ENCODE measurements around the gene RBMS3.
"Not testable (repeated sequence)": the region's sequence is repeated elsewhere in the genome, so short reads cannot be mapped to it uniquely, and the experiment has no call there.

RBMS3 gene

DNA sequence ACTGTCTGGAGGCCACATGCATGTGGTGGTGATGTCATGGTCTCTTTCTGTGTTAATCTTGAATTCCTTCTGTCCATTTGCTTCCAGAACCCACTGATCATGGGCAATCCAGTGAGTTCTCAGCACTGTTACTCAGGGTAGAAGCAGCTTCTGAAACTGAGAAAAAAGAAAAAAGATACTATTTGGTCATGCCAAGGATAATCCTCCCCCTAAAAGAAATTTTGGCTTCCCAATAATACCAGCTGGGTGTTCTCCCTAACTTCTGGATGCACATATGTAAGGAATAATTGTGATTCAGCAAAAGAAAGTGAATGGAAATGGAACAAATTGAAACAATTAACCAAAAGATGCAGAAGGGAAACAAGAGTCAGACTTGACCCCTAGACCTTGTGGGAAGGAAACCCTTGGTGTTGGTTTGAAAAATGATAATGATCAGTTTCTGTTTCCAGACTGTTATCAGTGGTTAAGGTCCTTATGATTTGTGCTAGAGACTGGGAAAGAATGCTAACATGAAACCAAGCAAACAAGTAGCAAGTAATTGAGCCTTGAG lies 92.3 kb downstream of the RBMS3 start:
- Histone ChIP-seq H3K9ac (ENCODE audit: low read depth, low read length) (no peak overlapping the region; the same call in 1 of the 2 replicates), H3K4me3 (ENCODE audit: low read length) (no peak overlapping the region), H3K36me3 (ENCODE audit: insufficient read depth, low read depth, low read length) (no peaks in the 10 kb centered on the region), H3K27ac (ENCODE audit: low read length) (no peak overlapping the region), H3K4me1 (ENCODE audit: insufficient read depth, low read length) (no peaks in the 10 kb centered on the region), H3K9me3 (ENCODE audit: insufficient read depth, low read depth, low read length) (no peaks in the 10 kb centered on the region), H3K27me3 (ENCODE audit: insufficient read depth, low read length) (no peaks in the 10 kb centered on the region)

DNA sequence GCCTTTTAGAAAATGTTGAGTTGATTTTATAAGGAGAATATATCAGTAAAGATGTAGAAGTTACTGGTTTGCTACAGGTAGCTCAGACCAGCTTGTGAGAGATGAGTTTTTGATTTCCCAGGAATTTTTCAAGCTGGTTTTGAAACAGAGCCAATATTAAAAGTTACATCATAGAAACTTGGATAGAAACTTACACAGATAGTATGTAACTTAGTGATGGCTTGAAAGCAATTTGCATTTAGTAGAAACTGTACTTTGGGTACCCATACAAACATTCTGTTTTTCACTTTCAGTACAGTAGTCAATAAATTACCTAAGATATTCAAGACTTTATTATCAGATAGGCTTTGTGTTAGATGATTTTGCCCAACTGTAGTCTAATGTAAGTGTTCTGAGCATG lies 93.4 kb downstream of the RBMS3 start:
- Histone ChIP-seq H3K9ac (ENCODE audit: low read depth, low read length) (no peak overlapping the region), H3K4me1 (ENCODE audit: insufficient read depth, low read length) (no peaks in the 10 kb centered on the region), H3K36me3 (ENCODE audit: insufficient read depth, low read depth, low read length) (no peaks in the 10 kb centered on the region), H3K9me3 (ENCODE audit: insufficient read depth, low read depth, low read length) (no peaks in the 10 kb centered on the region), H3K4me3 (ENCODE audit: low read length) (no peak overlapping the region), H3K27ac (ENCODE audit: low read length) (no peak overlapping the region), H3K27me3 (ENCODE audit: insufficient read depth, low read length) (no peaks in the 10 kb centered on the region)

DNA sequence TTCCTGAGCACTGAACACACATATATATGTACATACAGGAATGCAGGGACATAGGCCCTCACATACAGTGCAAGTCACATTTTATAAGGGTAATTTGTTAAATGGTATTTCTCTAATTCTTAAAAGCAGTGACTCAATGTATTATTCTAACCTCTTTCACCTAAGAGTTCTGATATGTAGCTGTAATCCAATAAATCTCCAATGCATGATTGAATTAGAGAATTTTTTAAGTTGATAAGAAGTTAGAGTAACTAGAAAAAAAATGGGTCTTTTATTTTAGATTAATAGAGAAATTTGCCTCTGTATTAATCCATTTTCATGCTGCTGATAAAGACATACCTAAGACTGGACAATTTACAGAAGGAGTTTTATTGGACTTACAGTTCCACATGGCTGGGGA lies 98.2 kb downstream of the RBMS3 start:
- H3K27ac ChIP-seq (ENCODE audit: low read length), result no peak overlapping the region
- no peak overlapping the region for H3K9ac ChIP-seq (ENCODE audit: low read depth, low read length)
- no peaks in the 10 kb centered on the region for H3K4me1 ChIP-seq (ENCODE audit: insufficient read depth, low read length)
- no peak overlapping the region for H3K4me3 ChIP-seq (ENCODE audit: low read length)
- H3K9me3 ChIP-seq (ENCODE audit: insufficient read depth, low read depth, low read length), result no peaks in the 10 kb centered on the region
- H3K27me3 ChIP-seq (ENCODE audit: insufficient read depth, low read length), result no peaks in the 10 kb centered on the region
- H3K36me3 ChIP-seq (ENCODE audit: insufficient read depth, low read depth, low read length), result no peaks in the 10 kb centered on the region

DNA sequence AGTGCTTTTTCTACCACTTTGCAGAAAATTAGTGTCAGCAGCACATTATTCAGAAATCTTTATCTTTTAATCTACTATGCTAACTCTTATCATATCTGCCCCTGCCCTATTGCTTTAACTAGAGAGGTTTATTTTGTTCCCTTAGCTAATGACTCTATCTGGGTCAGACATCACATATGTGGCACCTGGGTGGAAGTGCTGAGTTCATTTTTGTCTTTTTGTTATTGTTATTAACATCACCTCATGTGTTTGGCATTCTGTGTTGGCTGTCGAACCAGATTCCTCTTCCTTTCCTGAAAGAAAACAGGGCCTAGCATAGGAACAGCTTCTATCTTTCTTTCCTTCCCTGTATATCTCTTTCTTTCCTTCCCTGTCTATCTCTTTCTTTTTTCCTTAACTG lies 100.7 kb downstream of the RBMS3 start:
- H3K9ac ChIP-seq (ENCODE audit: low read depth, low read length), result no peak overlapping the region
- H3K27ac ChIP-seq (ENCODE audit: low read length), result no peak overlapping the region
- H3K36me3 ChIP-seq (ENCODE audit: insufficient read depth, low read depth, low read length), result no peaks in the 10 kb centered on the region
- no peaks in the 10 kb centered on the region for H3K9me3 ChIP-seq (ENCODE audit: insufficient read depth, low read depth, low read length)
- H3K4me3 ChIP-seq (ENCODE audit: low read length), result no peak overlapping the region
- H3K4me1 ChIP-seq (ENCODE audit: insufficient read depth, low read length), result 0 out of 2 replicates have a peak, but pooled peaks cover 3% of the 10 kb centered on the region
- no peaks in the 10 kb centered on the region for H3K27me3 ChIP-seq (ENCODE audit: insufficient read depth, low read length)

DNA sequence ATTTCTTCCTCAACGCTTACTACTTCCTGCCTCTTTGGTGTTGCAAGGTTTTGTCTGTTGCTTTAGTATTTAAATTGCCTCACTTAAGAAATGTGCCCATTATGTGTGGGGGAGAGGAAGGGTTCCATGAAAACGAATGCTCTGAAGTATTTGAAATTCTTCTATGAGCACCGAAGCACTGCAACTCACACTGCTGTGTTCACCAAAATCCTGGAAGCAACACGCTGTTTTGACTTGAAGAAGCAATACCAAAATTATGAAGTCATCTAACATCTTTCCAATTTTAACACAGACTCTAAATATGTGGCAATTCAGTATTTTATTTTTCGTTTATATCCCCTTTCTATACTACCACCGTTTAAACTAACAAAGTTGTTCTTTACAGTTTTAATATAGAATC lies 101.5 kb downstream of the RBMS3 start:
- Histone ChIP-seq H3K4me3 (ENCODE audit: low read length) (no peak overlapping the region), H3K4me1 (ENCODE audit: insufficient read depth, low read length) (0 out of 2 replicates have a peak, but pooled peaks cover 3% of the 10 kb centered on the region), H3K9me3 (ENCODE audit: insufficient read depth, low read depth, low read length) (no peaks in the 10 kb centered on the region), H3K27me3 (ENCODE audit: insufficient read depth, low read length) (no peaks in the 10 kb centered on the region), H3K36me3 (ENCODE audit: insufficient read depth, low read depth, low read length) (no peaks in the 10 kb centered on the region), H3K9ac (ENCODE audit: low read depth, low read length) (no peak overlapping the region), H3K27ac (ENCODE audit: low read length) (no peak overlapping the region)

DNA sequence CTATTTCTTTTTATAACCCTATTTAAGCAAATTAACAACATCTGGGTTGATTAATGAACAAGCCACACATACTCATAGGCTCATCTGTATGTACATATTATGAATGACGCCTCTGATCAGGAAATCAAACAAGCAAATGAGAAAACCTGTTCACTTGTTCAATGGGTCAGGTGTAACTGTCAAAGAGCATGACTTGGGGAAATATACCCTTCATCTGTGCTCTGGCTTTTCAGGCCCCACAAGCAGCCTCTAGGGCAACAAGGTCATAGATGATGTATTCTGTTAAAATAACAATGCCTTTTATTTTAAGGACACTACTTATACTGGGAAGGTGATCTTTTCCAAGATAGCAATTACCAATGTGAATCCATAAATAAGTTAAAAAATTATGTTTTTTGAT lies 102.0 kb downstream of the RBMS3 start:
- 0 out of 2 replicates have a peak, but pooled peaks cover 3% of the 10 kb centered on the region for H3K4me1 ChIP-seq (ENCODE audit: insufficient read depth, low read length)
- H3K4me3 ChIP-seq (ENCODE audit: low read length), result no peak overlapping the region
- H3K36me3 ChIP-seq (ENCODE audit: insufficient read depth, low read depth, low read length), result no peaks in the 10 kb centered on the region
- no peak overlapping the region for H3K27ac ChIP-seq (ENCODE audit: low read length)
- H3K9ac ChIP-seq (ENCODE audit: low read depth, low read length), result no peak overlapping the region
- no peaks in the 10 kb centered on the region for H3K9me3 ChIP-seq (ENCODE audit: insufficient read depth, low read depth, low read length)
- no peaks in the 10 kb centered on the region for H3K27me3 ChIP-seq (ENCODE audit: insufficient read depth, low read length)

DNA sequence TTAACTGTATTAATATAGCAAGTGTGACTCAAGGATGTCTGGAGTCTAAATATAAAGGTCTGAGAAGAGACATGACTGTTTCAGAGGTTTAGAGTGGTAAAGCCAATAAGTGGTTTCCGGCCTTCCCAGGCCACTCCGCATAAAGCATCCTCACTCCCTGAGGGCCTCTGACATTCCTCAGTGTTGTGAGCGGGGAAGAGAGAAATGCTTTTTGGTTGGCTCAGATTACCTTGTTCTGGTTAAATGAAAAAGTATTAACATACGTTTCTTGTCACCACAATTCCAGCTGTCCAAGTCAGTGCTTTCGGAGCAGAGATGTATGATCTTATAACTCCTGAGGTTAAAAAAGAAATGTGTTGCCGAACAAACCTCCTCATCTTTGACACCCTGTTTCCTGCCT lies 103.8 kb downstream of the RBMS3 start:
- Histone ChIP-seq H3K27ac (ENCODE audit: low read length) (no peak overlapping the region), H3K4me3 (ENCODE audit: low read length) (no peak overlapping the region), H3K9ac (ENCODE audit: low read depth, low read length) (no peak overlapping the region), H3K27me3 (ENCODE audit: insufficient read depth, low read length) (no peaks in the 10 kb centered on the region), H3K36me3 (ENCODE audit: insufficient read depth, low read depth, low read length) (no peaks in the 10 kb centered on the region), H3K4me1 (ENCODE audit: insufficient read depth, low read length) (0 out of 2 replicates have a peak, but pooled peaks cover 3% of the 10 kb centered on the region), H3K9me3 (ENCODE audit: insufficient read depth, low read depth, low read length) (no peaks in the 10 kb centered on the region)

DNA sequence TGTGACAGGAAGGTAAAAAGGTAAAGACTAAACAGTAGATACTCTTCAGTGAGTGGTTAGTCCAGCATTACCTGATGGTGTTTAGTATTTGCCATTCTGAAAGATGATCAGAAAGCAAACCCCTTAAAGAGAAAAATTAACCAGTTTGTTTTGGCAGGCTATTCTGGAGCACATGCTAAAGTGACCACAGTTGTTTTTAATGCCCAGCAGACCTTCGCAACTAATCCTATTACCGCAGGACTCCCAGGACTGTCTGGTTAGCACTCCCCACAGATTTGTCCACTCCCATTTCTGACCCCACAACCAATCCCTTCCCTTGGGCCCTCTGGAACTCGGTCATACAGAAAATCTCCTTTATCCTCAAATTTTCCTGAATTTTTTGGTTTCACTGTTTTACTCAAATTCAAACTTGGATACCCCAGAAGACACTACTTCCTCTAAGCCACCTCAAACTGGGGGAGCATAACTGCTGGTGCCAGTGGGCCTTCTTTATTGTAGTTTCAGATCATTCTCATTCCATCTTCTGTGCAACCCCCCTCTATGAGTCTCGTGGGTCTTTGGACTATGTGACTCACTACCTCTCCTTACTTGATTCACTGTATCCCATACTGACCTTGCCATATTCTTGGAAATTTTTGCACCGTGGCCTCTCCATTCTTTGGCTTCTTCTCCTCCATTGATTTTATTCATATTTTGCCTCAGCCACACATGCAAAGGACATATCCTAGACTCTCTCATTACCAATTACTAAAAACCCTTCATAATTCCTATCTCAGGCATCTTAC lies 104.4 kb downstream of the RBMS3 start:
- no peak overlapping the region for H3K4me3 ChIP-seq (ENCODE audit: low read length)
- H3K4me1 ChIP-seq (ENCODE audit: insufficient read depth, low read length), result 0 out of 2 replicates have a peak, but pooled peaks cover 3% of the 10 kb centered on the region
- H3K27me3 ChIP-seq (ENCODE audit: insufficient read depth, low read length), result no peaks in the 10 kb centered on the region
- no peaks in the 10 kb centered on the region for H3K36me3 ChIP-seq (ENCODE audit: insufficient read depth, low read depth, low read length)
- no peak overlapping the region for H3K27ac ChIP-seq (ENCODE audit: low read length)
- H3K9me3 ChIP-seq (ENCODE audit: insufficient read depth, low read depth, low read length), result no peaks in the 10 kb centered on the region
- no peak overlapping the region for H3K9ac ChIP-seq (ENCODE audit: low read depth, low read length)

DNA sequence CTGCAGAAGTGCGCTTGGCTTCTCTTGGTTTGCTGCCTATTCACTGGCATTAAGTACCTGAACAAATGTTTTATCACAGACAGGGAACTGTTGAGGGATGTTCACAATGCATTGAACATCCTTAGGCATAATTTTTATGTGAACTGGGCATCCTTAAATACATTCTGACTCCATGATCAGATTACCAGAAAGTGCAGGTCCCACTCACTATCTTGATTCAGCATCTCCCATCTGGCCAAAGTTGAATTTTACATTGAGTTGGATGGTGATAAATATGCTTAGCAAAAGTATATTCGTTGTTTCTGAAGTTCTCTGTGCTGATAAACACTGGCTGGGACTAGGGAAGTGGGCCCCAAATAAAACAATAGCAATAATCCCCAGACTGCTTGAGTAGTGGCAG lies 108.5 kb downstream of the RBMS3 start:
- H3K27ac ChIP-seq (ENCODE audit: low read length), result no peak overlapping the region
- no peak overlapping the region for H3K4me3 ChIP-seq (ENCODE audit: low read length)
- H3K27me3 ChIP-seq (ENCODE audit: insufficient read depth, low read length), result no peaks in the 10 kb centered on the region
- H3K9ac ChIP-seq (ENCODE audit: low read depth, low read length), result no peak overlapping the region
- H3K9me3 ChIP-seq (ENCODE audit: insufficient read depth, low read depth, low read length), result peaks cover 7% of the 10 kb centered on the region; the same call in 1 of the 2 replicates
- 0 out of 2 replicates have a peak, but pooled peaks cover 3% of the 10 kb centered on the region for H3K4me1 ChIP-seq (ENCODE audit: insufficient read depth, low read length)
- no peaks in the 10 kb centered on the region; the same call in 1 of the 2 replicates for H3K36me3 ChIP-seq (ENCODE audit: insufficient read depth, low read depth, low read length)

DNA sequence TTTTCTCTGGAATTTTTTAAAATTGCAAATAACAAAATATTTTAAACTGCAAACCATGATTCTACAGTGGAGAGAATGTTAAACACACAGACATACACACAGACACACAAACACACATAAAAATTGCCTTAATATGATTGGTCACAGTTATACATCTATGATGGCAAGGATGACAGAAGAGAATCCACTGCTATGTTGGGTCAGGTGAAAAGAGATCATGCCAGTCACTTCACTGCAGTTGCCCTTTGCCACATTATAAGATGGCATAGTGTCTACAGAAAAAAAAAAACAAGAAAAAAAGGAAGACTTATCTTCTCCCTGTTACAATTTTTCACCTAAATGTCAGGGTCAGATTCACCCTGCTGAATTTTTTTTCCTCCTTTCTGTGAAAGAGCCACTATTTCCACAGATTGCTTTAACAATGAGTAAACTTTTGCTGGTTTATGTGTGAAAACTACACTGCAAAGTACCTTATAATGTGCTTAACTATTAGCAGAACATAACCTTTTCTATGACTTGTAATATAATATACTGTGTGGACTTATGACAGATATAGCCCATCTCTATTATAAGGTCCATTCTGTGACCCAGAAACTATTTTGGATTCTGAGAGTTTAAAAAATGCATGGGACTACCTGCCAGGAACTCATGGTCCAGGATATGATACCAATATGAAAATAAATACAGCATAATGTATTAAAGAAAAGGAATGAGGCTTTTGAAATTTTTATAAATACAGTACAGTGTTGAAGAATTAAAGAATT lies 111.9 kb downstream of the RBMS3 start:
- no peak overlapping the region for H3K9ac ChIP-seq (ENCODE audit: low read depth, low read length)

DNA sequence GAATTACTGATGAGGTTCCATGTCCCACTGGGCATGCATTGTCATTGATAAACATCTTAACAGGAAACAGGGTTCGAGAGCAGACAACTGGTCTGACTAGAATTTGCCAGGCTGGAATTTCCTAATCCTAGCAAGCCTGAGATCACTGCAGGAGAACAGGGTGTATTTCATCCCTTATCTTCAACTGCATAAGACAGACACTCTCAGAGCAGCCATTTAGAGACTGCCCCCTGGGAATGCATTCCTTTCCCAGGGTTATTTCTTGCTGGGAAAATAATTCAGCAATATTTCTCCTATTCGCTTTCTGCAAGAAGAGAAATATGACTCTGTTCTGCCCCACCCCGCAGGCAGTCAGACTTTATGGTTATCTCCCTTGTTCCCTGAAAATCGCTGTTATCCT lies 113.1 kb downstream of the RBMS3 start:
- H3K9ac ChIP-seq (ENCODE audit: low read depth, low read length); H3K27me3 ChIP-seq (ENCODE audit: insufficient read depth, low read length); H3K4me3 ChIP-seq (ENCODE audit: low read length); H3K9me3 ChIP-seq (ENCODE audit: insufficient read depth, low read depth, low read length); H3K27ac ChIP-seq (ENCODE audit: low read length); H3K4me1 ChIP-seq (ENCODE audit: insufficient read depth, low read length); H3K36me3 ChIP-seq (ENCODE audit: insufficient read depth, low read depth, low read length): not testable (repeated sequence)

More for the DNA sequence above, 111.9 kb downstream of the RBMS3 start:
- Histone ChIP-seq H3K9me3 (ENCODE audit: insufficient read depth, low read depth, low read length) (peaks cover 10% of the 10 kb centered on the region; the same call in 1 of the 2 replicates), H3K27ac (ENCODE audit: low read length) (no peak overlapping the region), H3K27me3 (ENCODE audit: insufficient read depth, low read length) (no peaks in the 10 kb centered on the region), H3K36me3 (ENCODE audit: insufficient read depth, low read depth, low read length) (no peaks in the 10 kb centered on the region; the same call in 1 of the 2 replicates), H3K4me1 (ENCODE audit: insufficient read depth, low read length) (no peaks in the 10 kb centered on the region), H3K4me3 (ENCODE audit: low read length) (no peak overlapping the region)

All from iPS-20b (cell line).